Gastrocnemius medialis (tissue), 4 donors: ENCODE results near the gene UGT3A2. TPM values are rescaled to one million over a fixed set of nuclear protein-coding genes. Genes with fewer than 3 reads are reported as not detected.

Experiments used
- ATAC-seq, 2 donors: fragments of 150-250 bp; one replicate each; pipeline ENCODE4 v1.9.1; 2016
- DNase-seq, 2 donors: peaks; one replicate each; pipeline ENCODE4 v3.0.0-alpha.2; 2019
- H3K27ac ChIP-seq, 4 donors: fragments of 200-600 bp; sonication (generic); 1 replicate in 1 of 4; 2 replicates in 3 of 4; pipeline ENCODE4 v1.5.1; 2016 to 2018; ENCODE audit warnings: mild to moderate bottlenecking in 2 of 4, moderate library complexity in 1 of 4
- H3K27me3 ChIP-seq, 3 donors: fragments of 200-600 bp; sonication (generic) in 2 of 3; 1 replicate in 1 of 3; 2 replicates in 2 of 3; pipeline versions ENCODE4 v1.5.1 to v1.6.0; 2016 to 2019; ENCODE audit warnings: mild to moderate bottlenecking in 1 of 3, moderate library complexity in 1 of 3
- H3K36me3 ChIP-seq, 2 donors: fragments of 200-600 bp; sonication (generic) in 1 of 2; one replicate each; pipeline ENCODE4 v1.5.1; 2017 to 2018
- H3K4me1 ChIP-seq, 2 donors: fragments of 200-600 bp; sonication (generic) in 1 of 2; one replicate each; pipeline ENCODE4 v1.5.1; 2016 to 2017; ENCODE audit warnings: mild to moderate bottlenecking in 2 of 2
- H3K4me3 ChIP-seq, 4 donors: fragments of 200-600 bp; sonication (generic) in 3 of 4; 1 replicate in 1 of 4; 2 replicates in 3 of 4; pipeline ENCODE4 v1.5.1; 2016 to 2019; ENCODE audit warnings: mild to moderate bottlenecking in 2 of 4
- H3K9me3 ChIP-seq, 3 donors: fragments of 200-600 bp; sonication (generic) in 2 of 3; 1 replicate in 1 of 3; 2 replicates in 2 of 3; pipeline ENCODE4 v1.5.1; 2016 to 2019
- POLR2A ChIP-seq, 2 donors: fragments of 450-650 bp; IDR thresholded peaks; one replicate each; pipeline ENCODE4 v1.6.1; 2017; ENCODE audit warnings: antibody characterized with exemption in 2 of 2, mild to moderate bottlenecking in 2 of 2, moderate library complexity in 2 of 2
- in situ Hi-C, 4 donors: fragments of 200-750 bp; cut with MboI; loops; one replicate each; pipeline versions ENCODE4 v1.15.0 to v1.8.0; 2017; ENCODE audit warnings: low sequenced_read_pairs in 4 of 4
- intact Hi-C: fragments of 100-400 bp; cut with DNase I; formaldehyde crosslinking; loops from one replicate; pipeline ENCODE4 v1.15.1; 2023; ENCODE audit warnings: low total_unique reads
- total RNA-seq, 4 donors: library from RNA; depleted of rRNA; stranded (reverse); fragments of >200 nt; gene quantifications; one replicate each; pipeline versions ENCODE4 v1.1.0 to v1.2.3, GENCODE V29; 2016
- TF ChIP-seq, protein P1 (sequence below), 5 experiments: fragments of 450-650 bp in 3 of 5; fragments of 200-600 bp in 2 of 5; sonication (generic) in 2 of 5; IDR thresholded peaks in 4 of 5; conservative IDR thresholded peaks in 1 of 5; 1 replicate in 4 of 5; 2 replicates in 1 of 5; pipeline ENCODE4 v1.5.1; 2016 to 2019; ENCODE audit warnings: antibody characterized with exemption in 5 of 5, mild to moderate bottlenecking in 3 of 5, moderate library complexity in 3 of 5

Gene UGT3A2
- total RNA-seq, 4 donors from 2014 or later = not detected

DNA sequence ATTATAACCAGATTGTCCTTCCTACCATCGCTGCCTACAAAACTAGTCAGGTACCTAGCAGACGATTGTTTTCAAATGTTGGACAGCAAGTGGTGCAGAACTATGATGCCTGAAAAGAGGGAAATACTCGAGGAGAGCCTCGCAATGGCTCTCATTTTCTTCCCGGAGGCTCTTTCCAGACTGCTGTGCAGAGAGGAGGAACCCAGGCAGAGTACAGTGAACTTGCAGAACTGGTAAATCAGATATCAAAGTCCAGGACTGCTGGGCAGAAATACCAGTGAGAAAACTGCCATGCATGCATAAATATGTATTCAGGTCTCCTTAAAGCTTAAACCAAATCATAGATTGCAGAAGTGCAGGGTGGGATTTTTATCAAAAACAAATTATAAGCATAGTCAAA lies 49.1 kb downstream of the UGT3A2 start:
- intact Hi-C loops (no loop called here), in situ Hi-C loops (no loop called here)
- ATAC-seq = no peak
- no peaks in the 10 kb centered on the region for H3K27me3 ChIP-seq
- no peak overlapping the region for H3K4me3 ChIP-seq
- H3K4me1 ChIP-seq = peaks cover 11 to 21% of the 10 kb centered on the region in 2 donors
- H3K27ac ChIP-seq = no peak overlapping the region
- H3K9me3 ChIP-seq = no peaks in the 10 kb centered on the region
- no peak for DNase-seq
- TF ChIP-seq, protein P1, sequence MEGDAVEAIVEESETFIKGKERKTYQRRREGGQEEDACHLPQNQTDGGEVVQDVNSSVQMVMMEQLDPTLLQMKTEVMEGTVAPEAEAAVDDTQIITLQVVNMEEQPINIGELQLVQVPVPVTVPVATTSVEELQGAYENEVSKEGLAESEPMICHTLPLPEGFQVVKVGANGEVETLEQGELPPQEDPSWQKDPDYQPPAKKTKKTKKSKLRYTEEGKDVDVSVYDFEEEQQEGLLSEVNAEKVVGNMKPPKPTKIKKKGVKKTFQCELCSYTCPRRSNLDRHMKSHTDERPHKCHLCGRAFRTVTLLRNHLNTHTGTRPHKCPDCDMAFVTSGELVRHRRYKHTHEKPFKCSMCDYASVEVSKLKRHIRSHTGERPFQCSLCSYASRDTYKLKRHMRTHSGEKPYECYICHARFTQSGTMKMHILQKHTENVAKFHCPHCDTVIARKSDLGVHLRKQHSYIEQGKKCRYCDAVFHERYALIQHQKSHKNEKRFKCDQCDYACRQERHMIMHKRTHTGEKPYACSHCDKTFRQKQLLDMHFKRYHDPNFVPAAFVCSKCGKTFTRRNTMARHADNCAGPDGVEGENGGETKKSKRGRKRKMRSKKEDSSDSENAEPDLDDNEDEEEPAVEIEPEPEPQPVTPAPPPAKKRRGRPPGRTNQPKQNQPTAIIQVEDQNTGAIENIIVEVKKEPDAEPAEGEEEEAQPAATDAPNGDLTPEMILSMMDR (IDR thresholded peaks at IDR 0.05 in 4 of 5, conservative IDR thresholded peaks at IDR 0.05 in 1 of 5) = no peak
- TF ChIP-seq POLR2A (IDR thresholded peaks at IDR 0.05) = no peak
- H3K36me3 ChIP-seq = no peaks in the 10 kb centered on the region

DNA sequence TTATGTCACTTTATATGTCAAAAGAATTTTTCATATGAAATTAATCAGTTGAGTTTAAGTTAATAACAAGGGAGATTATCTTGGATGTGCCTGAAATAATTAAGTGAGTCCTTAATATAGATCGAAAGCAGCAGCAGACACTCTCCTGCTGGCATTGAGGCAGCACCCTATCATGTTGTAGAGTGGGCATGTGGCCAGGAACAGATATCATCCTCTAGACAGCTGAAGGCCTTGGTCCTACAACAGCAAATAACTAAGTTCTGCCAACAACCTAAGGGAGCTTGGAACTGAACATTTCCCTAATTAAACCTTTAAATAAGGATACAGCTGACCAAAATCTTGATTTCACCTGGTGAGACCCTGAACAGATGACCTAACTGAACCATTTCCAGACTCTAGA lies 49.7 kb downstream of the UGT3A2 start:
- Histone ChIP-seq H3K9me3 (no peaks in the 10 kb centered on the region), H3K4me1 (peaks cover 11 to 21% of the 10 kb centered on the region in 2 donors), H3K27me3 (no peaks in the 10 kb centered on the region), H3K36me3 (no peaks in the 10 kb centered on the region), H3K4me3 (no peak overlapping the region), H3K27ac (peak overlapping the region in 2 of 4 donors; percentile 16 to 52)
- no peak for TF ChIP-seq POLR2A (IDR thresholded peaks at IDR 0.05)
- intact Hi-C loops (no loop called here), in situ Hi-C loops (no loop called here)
- peak; percentile 72 to 74 for DNase-seq
- ATAC-seq = peak; percentile 99

DNA sequence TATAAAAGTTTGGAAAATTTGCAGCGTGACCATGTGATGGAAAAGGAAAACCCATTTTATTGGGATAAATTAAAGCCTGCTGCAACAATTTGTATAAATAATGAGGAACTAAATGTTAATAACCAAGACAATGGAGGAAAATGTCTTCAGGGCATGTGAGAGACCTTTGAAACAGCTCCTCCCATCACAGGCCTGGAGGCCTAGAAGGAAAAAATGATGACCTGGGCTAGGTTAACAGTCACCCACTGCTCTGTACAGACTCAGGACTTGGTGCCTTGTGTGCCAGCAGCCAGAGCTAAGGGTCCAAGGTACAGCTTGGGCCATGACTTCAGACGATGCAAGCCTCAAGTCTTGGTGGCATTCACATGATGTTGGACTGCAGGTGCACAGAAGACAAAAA lies 53.5 kb downstream of the UGT3A2 start:
- Histone ChIP-seq H3K27ac (no peak overlapping the region), H3K9me3 (no peaks in the 10 kb centered on the region), H3K4me1 (peaks cover 11 to 21% of the 10 kb centered on the region in 2 donors), H3K27me3 (no peaks in the 10 kb centered on the region), H3K4me3 (no peak overlapping the region), H3K36me3 (no peaks in the 10 kb centered on the region)
- intact Hi-C loops (no loop called here), in situ Hi-C loops (no loop called here)
- no peak for ATAC-seq
- TF ChIP-seq, protein P1 (IDR thresholded peaks at IDR 0.05 in 4 of 5, conservative IDR thresholded peaks at IDR 0.05 in 1 of 5) = no peak
- no peak for TF ChIP-seq POLR2A (IDR thresholded peaks at IDR 0.05)
- DNase-seq = no peak

DNA sequence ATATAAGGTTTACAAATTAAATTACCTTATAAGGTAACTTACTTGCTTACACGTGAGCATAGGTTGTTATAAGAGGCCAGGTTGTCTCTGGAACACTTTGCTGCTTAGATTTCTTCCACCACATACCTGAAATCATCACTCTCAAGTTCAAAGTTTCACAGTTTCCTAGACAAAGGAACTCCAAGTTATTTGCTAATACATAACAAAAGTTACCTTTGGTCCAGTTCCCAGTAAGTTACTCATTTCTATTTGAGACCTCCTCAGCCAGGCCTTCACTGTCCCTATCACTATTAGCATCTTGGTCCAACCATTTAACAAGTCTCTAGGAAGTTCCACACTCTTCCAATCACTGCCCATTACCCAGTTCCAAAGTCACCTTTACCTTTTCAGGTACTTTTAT lies 57.0 kb downstream of the UGT3A2 start:
- ATAC-seq = no peak
- intact Hi-C loops = no loop called here

DNA sequence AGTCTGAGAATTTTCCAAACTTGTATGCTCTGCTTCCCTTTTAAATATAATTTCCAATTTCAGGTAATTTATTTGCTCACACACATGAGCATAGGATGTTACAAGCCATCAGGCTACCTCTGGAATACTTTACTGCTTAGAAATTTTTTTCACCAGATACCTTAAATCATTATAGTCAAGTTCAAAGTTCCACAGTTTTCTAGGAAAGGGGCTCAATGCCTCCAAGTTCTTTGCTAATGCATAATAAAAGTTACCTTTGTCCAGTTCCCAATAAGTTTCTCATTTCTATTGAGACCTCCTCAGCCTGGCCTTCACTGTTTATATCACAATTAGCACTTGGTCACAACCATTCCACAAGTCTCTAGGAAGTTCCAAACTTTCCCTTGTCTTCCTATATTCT lies 59.3 kb downstream of the UGT3A2 start:
- H3K4me3 ChIP-seq = no peak overlapping the region
- DNase-seq (no peak), ATAC-seq (no peak)
- H3K27me3 ChIP-seq = no peaks in the 10 kb centered on the region
- TF ChIP-seq POLR2A (IDR thresholded peaks at IDR 0.05) = no peak
- TF ChIP-seq, protein P1 (IDR thresholded peaks at IDR 0.05 in 4 of 5, conservative IDR thresholded peaks at IDR 0.05 in 1 of 5) = no peak
- intact Hi-C loops (no loop called here), in situ Hi-C loops (no loop called here)
- H3K36me3 ChIP-seq = no peaks in the 10 kb centered on the region
- no peaks in the 10 kb centered on the region for H3K4me1 ChIP-seq
- H3K9me3 ChIP-seq = no peaks in the 10 kb centered on the region
- no peak overlapping the region for H3K27ac ChIP-seq

More for the DNA sequence above, 57.0 kb downstream of the UGT3A2 start:
- in situ Hi-C loops = no loop called here
- Histone ChIP-seq H3K36me3 (no peaks in the 10 kb centered on the region), H3K27me3 (no peaks in the 10 kb centered on the region), H3K27ac (no peak overlapping the region), H3K9me3 (no peaks in the 10 kb centered on the region), H3K4me1 (no peaks in the 10 kb centered on the region), H3K4me3 (no peak overlapping the region)
- DNase-seq = no peak
- TF ChIP-seq, protein P1 (IDR thresholded peaks at IDR 0.05 in 4 of 5, conservative IDR thresholded peaks at IDR 0.05 in 1 of 5) = no peak
- no peak for TF ChIP-seq POLR2A (IDR thresholded peaks at IDR 0.05)
